GM12878 (cell line): ENCODE data around the gene GOLGA2. TPM values are rescaled to one million over a fixed set of nuclear protein-coding genes. Genes with fewer than 3 reads are reported as not detected.

ENCODE experiments used
- ATAC-seq: fragments of 200-7000 bp; cut with Tn5 transposase; 3 replicates; pipeline ENCODE4 v1.9.1; 2020; ENCODE audit warnings: mild to moderate bottlenecking, moderate library complexity
- BruUV-seq: library from RNA; stranded (reverse); fragments of 400-500 nt; replicated peaks from 2 replicates; lab custom pipeline; 2021; lab: Mats Ljungman, UMichigan
- CTCF ChIA-PET: fragments of 300-600 bp; sonication (Branson Sonifier 250); formaldehyde crosslinking; extraction: SDS; loops from one replicate; lab custom pipeline; 2021; ENCODE audit warnings: inconsistent platforms; lab: Yijun Ruan, JAX
- POLR2A ChIA-PET: fragments of 350-600 bp; formaldehyde crosslinking; extraction: SDS; loops from one replicate; lab custom pipeline; 2021; ENCODE audit warnings: inconsistent platforms; lab: Charles Lee
- RAD21 ChIA-PET: fragments of 300-600 bp; sonication (Branson Sonifier 250); formaldehyde crosslinking; loops from one replicate; lab custom pipeline; 2023; ENCODE audit warnings: antibody characterized with exemption; ENCODE audit not compliant: unreplicated experiment; lab: Charles Lee
- SMC1A ChIA-PET: fragments of 300-600 bp; sonication (Branson Sonifier 250); formaldehyde crosslinking; loops from one replicate; lab custom pipeline; 2023; ENCODE audit not compliant: unreplicated experiment, uncharacterized antibody; lab: Charles Lee
- DNase-seq: peaks from one replicate; pipeline ENCODE4 v3.0.0-alpha.2; 2011; ENCODE audit warnings: low read depth, low spot score
- FAIRE-seq: peaks from 3 replicates; lab custom pipeline; 2011; peaks lifted over from hg19 to GRCh38; lab: Jason Lieb, UNC
- H2AFZ ChIP-seq: 2 replicates; pipeline ENCODE4 v1.6.0; 2011; ENCODE audit warnings: low read depth, low read length, control low read depth; ENCODE audit not compliant: control insufficient read depth
- H3K27ac ChIP-seq: 2 replicates; pipeline ENCODE4 v1.5.1; 2011; ENCODE audit warnings: control low read depth; ENCODE audit not compliant: control insufficient read depth, insufficient read depth
- H3K27me3 ChIP-seq, 2 experiments: replicated peaks in 1 of 2; 2 replicates each; pipeline versions ENCODE4 v1.6.0 to v1.6.1; 2011; ENCODE audit warnings: low read length in 1 of 2; ENCODE audit not compliant: control insufficient read depth in 2 of 2, insufficient read depth in 2 of 2
- H3K36me3 ChIP-seq, 2 experiments: 2 replicates each; pipeline ENCODE4 v1.5.1; 2011; ENCODE audit warnings: low read length in 1 of 2; ENCODE audit not compliant: control insufficient read depth in 2 of 2, insufficient read depth in 2 of 2
- H3K4me1 ChIP-seq: 2 replicates; pipeline ENCODE4 v1.6.1; 2011; ENCODE audit warnings: mild to moderate bottlenecking, low read length, moderate library complexity, mixed read lengths; ENCODE audit not compliant: control insufficient read depth, insufficient read depth
- H3K4me2 ChIP-seq: 2 replicates; pipeline ENCODE4 v1.6.0; 2011; ENCODE audit warnings: control low read depth; ENCODE audit not compliant: control insufficient read depth, insufficient read depth
- H3K4me3 ChIP-seq: fragments of 200-600 bp; sonication (generic); 2 replicates; pipeline ENCODE4 v1.5.1; 2016
- H3K79me2 ChIP-seq: 2 replicates; pipeline ENCODE4 v1.6.0; 2011; ENCODE audit warnings: low read length; ENCODE audit not compliant: control insufficient read depth, insufficient read depth
- H3K9ac ChIP-seq: 2 replicates; pipeline ENCODE4 v1.8.0; 2011; ENCODE audit warnings: low read length, control low read depth, mixed read lengths; ENCODE audit not compliant: control insufficient read depth, insufficient read depth
- H3K9me3 ChIP-seq: replicated peaks from 3 replicates; pipeline ENCODE4 v1.5.1; 2011; ENCODE audit warnings: mild to moderate bottlenecking, low read length; ENCODE audit not compliant: control insufficient read depth, insufficient read depth
- H4K20me1 ChIP-seq: 2 replicates; pipeline ENCODE4 v1.6.0; 2011; ENCODE audit not compliant: control insufficient read depth, insufficient read depth
- BHLHE40 ChIP-seq, 2 experiments: fragments of 450-650 bp in 1 of 2; IDR thresholded peaks; 2 replicates each; pipeline ENCODE4 v1.6.1; 2011 to 2017; ENCODE audit warnings: low read depth in 2 of 2, borderline replicate concordance in 1 of 2, improper control_type of control experiment in 1 of 2, low read length in 1 of 2, mild to moderate bottlenecking in 1 of 2
- CBFB ChIP-seq: IDR thresholded peaks from 2 replicates; pipeline ENCODE4 v1.6.1; 2016; ENCODE audit warnings: antibody characterized with exemption, low read depth
- CBX5 ChIP-seq: sonication (generic); IDR thresholded peaks from 2 replicates; pipeline ENCODE4 v1.6.1; 2016; ENCODE audit warnings: low read depth, moderate library complexity, mild to moderate bottlenecking, inconsistent platforms
- CHD1 ChIP-seq: IDR thresholded peaks from 2 replicates; pipeline ENCODE4 v1.6.1; 2012; ENCODE audit warnings: low read depth, low read length, improper control_type of control experiment
- CREB1 ChIP-seq: IDR thresholded peaks from 2 replicates; pipeline ENCODE4 v1.6.1; 2012; ENCODE audit warnings: low read depth, mild to moderate bottlenecking, inconsistent platforms
- EP300 ChIP-seq, 2 experiments: fragments of 150-350 bp in 1 of 2; IDR thresholded peaks; 2 replicates each; pipeline ENCODE4 v1.6.1; 2011 to 2012; ENCODE audit warnings: low read depth in 2 of 2, low read length in 2 of 2, borderline replicate concordance in 1 of 2, improper control_type of control experiment in 1 of 2, inconsistent platforms in 1 of 2; ENCODE audit not compliant: control insufficient read depth in 1 of 2
- FOXM1 ChIP-seq: IDR thresholded peaks from 2 replicates; pipeline ENCODE4 v1.6.1; 2012; ENCODE audit warnings: low read depth, mild to moderate bottlenecking, inconsistent platforms, low read length, moderate library complexity
- LARP7 ChIP-seq: fragments of 450-650 bp; IDR thresholded peaks from 2 replicates; pipeline ENCODE4 v1.6.1; 2017; ENCODE audit warnings: mild to moderate bottlenecking
- MEF2B ChIP-seq: fragments of 450-650 bp; IDR thresholded peaks from 2 replicates; pipeline ENCODE4 v1.6.1; 2018; ENCODE audit warnings: mild to moderate bottlenecking, moderate library complexity; ENCODE audit not compliant: partially characterized antibody, poor library complexity, severe bottlenecking
- MYC ChIP-seq: IDR thresholded peaks from 2 replicates; pipeline ENCODE4 v1.6.1; 2011; ENCODE audit warnings: mild to moderate bottlenecking, low read length, moderate library complexity, inconsistent platforms; ENCODE audit not compliant: insufficient read depth, insufficient replicate concordance, insufficient read length, severe bottlenecking
- PAX8 ChIP-seq: fragments of 450-650 bp; IDR thresholded peaks from 2 replicates; pipeline ENCODE4 v1.6.1; 2017; ENCODE audit warnings: mild to moderate bottlenecking, moderate library complexity
- POLR2A ChIP-seq: IDR thresholded peaks from 2 replicates; pipeline ENCODE4 v1.6.1; 2011; ENCODE audit warnings: low read depth, mild to moderate bottlenecking, low read length
- SMAD1 ChIP-seq: fragments of 450-650 bp; IDR thresholded peaks from 2 replicates; pipeline ENCODE4 v1.6.1; 2018; ENCODE audit warnings: mild to moderate bottlenecking, low read depth; ENCODE audit not compliant: partially characterized antibody
- SP1 ChIP-seq: IDR thresholded peaks from one replicate; pipeline ENCODE4 v1.6.1; 2011; ENCODE audit warnings: low read depth, low read length
- ZNF207 ChIP-seq: fragments of 450-650 bp; IDR thresholded peaks from 2 replicates; pipeline ENCODE4 v1.6.1; 2014; ENCODE audit warnings: antibody characterized with exemption, mild to moderate bottlenecking, borderline replicate concordance
- WGBS: methylation state at CpG from one replicate; pipeline ENCODE4 v1.1.6; 2016; ENCODE audit warnings: low lambda C conversion rate; ENCODE audit not compliant: insufficient replicate concordance, insufficient coverage; ENCODE audit errors: missing lambda C conversion rate; 5-methylcytosine and 5-hydroxymethylcytosine counted together
- in situ Hi-C: fragments of 300-500 bp; cut with MboI; formaldehyde crosslinking; loops from 9 replicates; pipeline ENCODE4 v1.14.3; 2018; ENCODE audit warnings: mixed read lengths
- intact Hi-C: fragments of 100-400 bp; cut with micrococcal nuclease; formaldehyde crosslinking; loops from one replicate; pipeline ENCODE4 v1.14.2; 2022; ENCODE audit not compliant: unreplicated experiment
- polyA plus RNA-seq, 11 experiments: library from polyadenylated mRNA; depleted of rRNA in 4 of 11; unstranded in 6 of 11; stranded (reverse) in 5 of 11; fragments of >200 nt; fragmentation: Nextera tagmentation in 4 of 11; fragmentation: Illumina TruSeq in 1 of 11; extraction: Ambion mirVana in 4 of 11; extraction: Trizol in 1 of 11; gene quantifications; 1 replicate in 1 of 11; 2 replicates in 10 of 11; pipeline versions ENCODE4 v1.2.1 to v1.2.3, GENCODE V29; 2011 to 2016; ENCODE audit warnings: inconsistent platforms in 2 of 11, missing spikeins in 2 of 11, low read depth in 1 of 11
- total RNA-seq, 4 experiments: library from RNA; depleted of rRNA in 3 of 4; stranded (reverse); fragments of >200 nt in 3 of 4; fragmentation: Illumina TruSeq in 1 of 4; extraction: Trizol in 1 of 4; gene quantifications; 2 replicates each; pipeline versions ENCODE4 v1.2.1 to v1.2.3, GENCODE V29; 2013 to 2021
- TF ChIP-seq, protein P1 (sequence below): fragments of 450-650 bp; formaldehyde crosslinking; IDR thresholded peaks from 2 replicates; pipeline ENCODE4 v1.5.0; 2022; ENCODE audit warnings: mild to moderate bottlenecking, missing genetic modification characterization
- TF ChIP-seq, protein P2 (sequence below): IDR thresholded peaks from 2 replicates; pipeline ENCODE4 v1.6.1; 2011; ENCODE audit warnings: low read depth, mild to moderate bottlenecking, low read length, moderate library complexity, borderline replicate concordance; ENCODE audit errors: extremely low read depth
- TF ChIP-seq, protein P3 (sequence below): IDR thresholded peaks from 2 replicates; pipeline ENCODE4 v1.6.1; 2011; ENCODE audit warnings: low read depth, low read length, improper control_type of control experiment, borderline replicate concordance
- TF ChIP-seq, protein P4 (sequence below): fragments of 450-650 bp; IDR thresholded peaks from 2 replicates; pipeline ENCODE4 v1.6.1; 2016; ENCODE audit warnings: mild to moderate bottlenecking

GOLGA2 gene
- total and polyA plus RNA-seq, 10 of the 15 experiments (the other 5 are each of a cell fraction or from before 2014, with no cell fraction given): 5.9 to 32.6 (median 19.7) TPM

DNA sequence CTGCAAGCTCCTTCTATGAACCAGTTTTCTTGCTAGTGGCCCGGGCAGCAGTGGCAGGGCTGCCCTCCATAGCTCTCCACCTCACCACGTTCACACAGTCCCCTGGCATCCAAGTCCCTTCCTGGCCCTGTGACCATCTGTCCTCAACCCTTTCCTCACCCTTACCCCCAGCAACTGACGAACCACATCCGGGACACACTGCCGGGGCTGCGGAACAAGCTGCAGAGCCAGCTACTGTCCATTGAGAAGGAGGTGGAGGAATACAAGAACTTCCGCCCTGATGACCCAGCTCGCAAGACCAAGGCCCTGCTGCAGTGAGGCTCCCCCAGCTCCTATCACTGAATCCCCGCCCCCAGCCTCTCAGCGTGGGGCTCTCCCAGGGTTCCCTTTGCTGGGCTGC lies 53.8 kb downstream of the GOLGA2 start:
- no peak for DNase-seq
- WGBS: 63% methylated on average over 10 of the region's 10 CpGs
- ChIA-PET POLR2A (no interaction called here), SMC1A (no interaction called here), RAD21 (no interaction called here), CTCF (interaction anchor here (0.7 kb wide), 1 partner anchor 616 kb away, joined by 4 read pairs; no protein-coding TSS in a partner anchor)
- intact Hi-C loops: no loop called here
- BruUV-seq: no TSS peak
- no peaks in the 10 kb centered on the region for H3K9me3 ChIP-seq
- no peaks in the 10 kb centered on the region for H3K79me2 ChIP-seq
- H3K4me1 ChIP-seq: peaks cover 5% of the 10 kb centered on the region; the same call in 1 of the 2 replicates
- H3K4me2 ChIP-seq: no peak overlapping the region
- TF ChIP-seq, protein P1, sequence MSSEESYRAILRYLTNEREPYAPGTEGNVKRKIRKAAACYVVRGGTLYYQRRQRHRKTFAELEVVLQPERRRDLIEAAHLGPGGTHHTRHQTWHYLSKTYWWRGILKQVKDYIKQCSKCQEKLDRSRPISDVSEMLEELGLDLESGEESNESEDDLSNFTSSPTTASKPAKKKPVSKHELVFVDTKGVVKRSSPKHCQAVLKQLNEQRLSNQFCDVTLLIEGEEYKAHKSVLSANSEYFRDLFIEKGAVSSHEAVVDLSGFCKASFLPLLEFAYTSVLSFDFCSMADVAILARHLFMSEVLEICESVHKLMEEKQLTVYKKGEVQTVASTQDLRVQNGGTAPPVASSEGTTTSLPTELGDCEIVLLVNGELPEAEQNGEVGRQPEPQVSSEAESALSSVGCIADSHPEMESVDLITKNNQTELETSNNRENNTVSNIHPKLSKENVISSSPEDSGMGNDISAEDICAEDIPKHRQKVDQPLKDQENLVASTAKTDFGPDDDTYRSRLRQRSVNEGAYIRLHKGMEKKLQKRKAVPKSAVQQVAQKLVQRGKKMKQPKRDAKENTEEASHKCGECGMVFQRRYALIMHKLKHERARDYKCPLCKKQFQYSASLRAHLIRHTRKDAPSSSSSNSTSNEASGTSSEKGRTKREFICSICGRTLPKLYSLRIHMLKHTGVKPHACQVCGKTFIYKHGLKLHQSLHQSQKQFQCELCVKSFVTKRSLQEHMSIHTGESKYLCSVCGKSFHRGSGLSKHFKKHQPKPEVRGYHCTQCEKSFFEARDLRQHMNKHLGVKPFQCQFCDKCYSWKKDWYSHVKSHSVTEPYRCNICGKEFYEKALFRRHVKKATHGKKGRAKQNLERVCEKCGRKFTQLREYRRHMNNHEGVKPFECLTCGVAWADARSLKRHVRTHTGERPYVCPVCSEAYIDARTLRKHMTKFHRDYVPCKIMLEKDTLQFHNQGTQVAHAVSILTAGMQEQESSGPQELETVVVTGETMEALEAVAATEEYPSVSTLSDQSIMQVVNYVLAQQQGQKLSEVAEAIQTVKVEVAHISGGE (CRISPR knock-in tag): no peak
- TF ChIP-seq POLR2A (no peak), ZNF207 (no peak), CHD1 (no peak), CBX5 (no peak), CBFB (no peak), BHLHE40 (IDR thresholded peaks at IDR 0.05; ENCODE audit: borderline replicate concordance in 1 of 2, low read depth in 2 of 2, low read length in 1 of 2) (no peak), MEF2B (no peak), LARP7 (no peak), SP1 (no peak), FOXM1 (no peak), PAX8 (no peak), EP300 (IDR thresholded peaks at IDR 0.05; ENCODE audit: borderline replicate concordance in 1 of 2, control insufficient read depth in 1 of 2, low read depth in 2 of 2, low read length in 2 of 2) (no peak), CREB1 (no peak), MYC (no peak), SMAD1 (no peak)
- TF ChIP-seq, protein P2, sequence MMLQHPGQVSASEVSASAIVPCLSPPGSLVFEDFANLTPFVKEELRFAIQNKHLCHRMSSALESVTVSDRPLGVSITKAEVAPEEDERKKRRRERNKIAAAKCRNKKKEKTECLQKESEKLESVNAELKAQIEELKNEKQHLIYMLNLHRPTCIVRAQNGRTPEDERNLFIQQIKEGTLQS: no peak
- TF ChIP-seq, protein P3, sequence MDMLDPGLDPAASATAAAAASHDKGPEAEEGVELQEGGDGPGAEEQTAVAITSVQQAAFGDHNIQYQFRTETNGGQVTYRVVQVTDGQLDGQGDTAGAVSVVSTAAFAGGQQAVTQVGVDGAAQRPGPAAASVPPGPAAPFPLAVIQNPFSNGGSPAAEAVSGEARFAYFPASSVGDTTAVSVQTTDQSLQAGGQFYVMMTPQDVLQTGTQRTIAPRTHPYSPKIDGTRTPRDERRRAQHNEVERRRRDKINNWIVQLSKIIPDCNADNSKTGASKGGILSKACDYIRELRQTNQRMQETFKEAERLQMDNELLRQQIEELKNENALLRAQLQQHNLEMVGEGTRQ: no peak
- TF ChIP-seq, protein P4, sequence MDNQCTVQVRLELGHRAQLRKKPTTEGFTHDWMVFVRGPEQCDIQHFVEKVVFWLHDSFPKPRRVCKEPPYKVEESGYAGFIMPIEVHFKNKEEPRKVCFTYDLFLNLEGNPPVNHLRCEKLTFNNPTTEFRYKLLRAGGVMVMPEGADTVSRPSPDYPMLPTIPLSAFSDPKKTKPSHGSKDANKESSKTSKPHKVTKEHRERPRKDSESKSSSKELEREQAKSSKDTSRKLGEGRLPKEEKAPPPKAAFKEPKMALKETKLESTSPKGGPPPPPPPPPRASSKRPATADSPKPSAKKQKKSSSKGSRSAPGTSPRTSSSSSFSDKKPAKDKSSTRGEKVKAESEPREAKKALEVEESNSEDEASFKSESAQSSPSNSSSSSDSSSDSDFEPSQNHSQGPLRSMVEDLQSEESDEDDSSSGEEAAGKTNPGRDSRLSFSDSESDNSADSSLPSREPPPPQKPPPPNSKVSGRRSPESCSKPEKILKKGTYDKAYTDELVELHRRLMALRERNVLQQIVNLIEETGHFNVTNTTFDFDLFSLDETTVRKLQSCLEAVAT: no peak
- TF ChIP-seq, all 136 proteins: peak for 0
- no peak overlapping the region for H3K9ac ChIP-seq
- H3K36me3 ChIP-seq: no peaks in the 10 kb centered on the region
- no peak for ATAC-seq
- H4K20me1 ChIP-seq: no peaks in the 10 kb centered on the region
- no peak overlapping the region for H2AFZ ChIP-seq
- FAIRE-seq: no peak
- no peak overlapping the region for H3K27ac ChIP-seq
- in situ Hi-C loops: no loop called here
- no peak overlapping the region for H3K4me3 ChIP-seq
- peaks cover 0 to 2% of the 10 kb centered on the region in 2 experiments; a peak in 2 of 4 replicates for H3K27me3 ChIP-seq
